H1 (cell line): ENCODE results near the gene TBC1D22A. TPM values are rescaled to one million over a fixed set of nuclear protein-coding genes. Genes with fewer than 3 reads are reported as not detected.

ENCODE experiments used
- POLR2AphosphoS5 ChIP-seq: IDR thresholded peaks from 2 replicates; pipeline ENCODE4 v1.6.1; 2011; ENCODE audit warnings: low read depth, low read length
- polyA plus RNA-seq, 7 experiments: library from polyadenylated mRNA; depleted of rRNA in 3 of 7; stranded (reverse) in 5 of 7; unstranded in 2 of 7; fragments of >200 nt in 5 of 7; fragments of 200-250 nt in 2 of 7; gene quantifications; 1 replicate in 5 of 7; 2 replicates in 1 of 7; 4 replicates in 1 of 7; pipeline versions ENCODE4 v1.2.1 to v1.2.3, GENCODE V29; 2011 to 2013; ENCODE audit warnings: missing spikeins in 2 of 7, mixed read lengths in 2 of 7
- total RNA-seq: library from RNA; stranded (reverse); fragmentation: NEBNext Ultra II Directional; extraction: Animal tissue kit (Norgen Biotek cat#: 25700); gene quantifications from 2 replicates; pipeline ENCODE4 v1.2.1, GENCODE V29; 2021

The TBC1D22A gene
- total and polyA plus RNA-seq, 2 of the 8 experiments (the other 6 are each of a cell fraction or from before 2014, with no cell fraction given): 11.9 to 18.4 TPM

DNA sequence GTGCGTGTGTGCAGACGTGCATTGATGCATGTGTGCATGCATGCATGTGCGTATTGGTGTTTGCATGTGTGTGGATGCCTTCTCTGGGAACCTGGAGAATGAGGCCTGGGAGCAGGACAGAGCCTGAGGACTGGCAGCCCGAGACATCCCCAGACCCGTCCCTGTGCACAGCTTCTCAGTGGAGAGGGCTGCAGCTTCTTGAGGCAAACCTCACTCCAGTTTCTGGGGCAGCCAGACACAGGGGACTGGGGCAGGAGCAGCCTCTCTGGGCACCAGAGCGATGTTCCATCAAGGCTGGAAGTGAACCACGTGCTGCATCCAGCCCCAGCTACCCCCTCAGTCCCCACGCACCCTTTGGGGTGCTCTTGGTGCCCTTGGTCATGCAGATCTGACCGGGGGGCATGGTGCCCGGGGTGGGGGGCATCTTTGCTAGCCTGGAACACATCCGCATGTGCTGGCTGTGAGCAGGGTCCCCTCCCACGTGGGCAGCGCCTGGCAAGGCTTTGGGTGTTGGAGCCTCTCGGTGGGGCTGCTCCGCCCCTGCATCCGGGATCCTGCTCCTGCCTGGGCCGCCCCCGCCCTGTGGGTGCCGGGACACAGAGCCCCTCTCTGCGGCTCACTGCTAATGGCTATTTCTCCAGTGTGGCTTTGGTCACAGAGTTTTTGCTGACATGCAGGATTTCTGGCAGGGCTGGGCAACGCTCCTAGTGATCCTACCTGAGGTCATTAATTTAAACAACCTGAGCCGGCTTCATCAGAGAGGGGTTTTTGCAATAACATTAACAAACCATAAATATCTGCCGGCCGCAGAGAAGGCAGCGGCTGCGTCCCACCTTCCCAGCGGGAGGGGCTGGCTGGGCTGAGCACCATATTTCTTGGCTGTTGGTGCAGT lies 434.7 kb downstream of the TBC1D22A start (continued):
- no peak for TF ChIP-seq POLR2AphosphoS5
